Right lobe of liver (tissue), 4 donors: ENCODE data around the gene SH3BGRL2.

Source experiments
- CTCF ChIP-seq, 4 donors: fragments of 200-600 bp in 3 of 4; fragments of 450-650 bp in 1 of 4; IDR thresholded peaks; one replicate each; pipeline versions ENCODE4 v1.5.1 to v1.8.0; 2016 to 2022; ENCODE audit warnings: antibody characterized with exemption in 4 of 4, mild to moderate bottlenecking in 2 of 4
- POLR2A ChIP-seq: fragments of 450-650 bp; IDR thresholded peaks from one replicate; pipeline ENCODE4 v1.6.1; 2017; ENCODE audit warnings: antibody characterized with exemption, mild to moderate bottlenecking
- donor health status: DM: no; HTN: no; CAD: no.
- donor health status: DM: no; HTN: no; CAD: no.
- donor health status: DM: no; HTN: yes; CAD: no.

DNA sequence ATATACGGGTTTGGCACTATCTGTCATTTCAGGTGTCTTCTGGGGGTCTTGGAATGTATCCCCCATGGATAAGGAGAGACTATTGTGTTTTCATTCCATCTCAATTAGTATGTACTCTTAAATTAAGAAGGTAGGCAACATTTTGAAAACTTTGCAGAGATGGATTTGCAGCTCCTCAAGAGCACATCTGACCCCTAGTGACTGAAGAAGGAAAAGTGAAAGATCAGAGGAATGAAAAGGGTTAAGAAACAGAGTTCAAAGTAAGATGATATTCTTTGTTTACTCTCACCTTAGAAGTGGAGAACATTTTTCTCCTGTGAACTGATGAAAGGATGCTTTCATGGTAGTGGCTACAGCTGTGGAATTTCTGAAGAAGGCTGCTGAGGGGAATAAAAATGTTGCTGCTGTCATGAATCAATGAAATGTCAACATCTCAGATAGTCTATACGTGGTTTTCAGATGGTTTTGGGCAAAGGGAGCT, 41.5 kb downstream of the SH3BGRL2 start:
- TF ChIP-seq CTCF (IDR thresholded peaks at IDR 0.05), result peak; percentile 34 to 46 (median 43)
- TF ChIP-seq POLR2A, result no peak
